A549 treated with CpdA at 1 μM for 4 hours (cell line): ENCODE results near the gene ALG10. TPM values are rescaled to one million over a fixed set of nuclear protein-coding genes. Genes with fewer than 3 reads are reported as not detected.

ENCODE experiments used
- total RNA-seq: library from RNA; stranded (reverse); fragments of 200-300 nt; extraction: Qiagen RNA extraction; gene quantifications from 5 replicates; pipeline ENCODE4 v1.2.3, GENCODE V29; 2022; ENCODE audit warnings: low read depth

Gene ALG10
- 4.4 to 6.1 TPM (median 5.1 TPM) in 5 replicates for total RNA-seq

GRCh38 chr12:34022079-34022830 is at the start of gene ALG10:
Gene ALG10, plus strand, starts transcription at chr12:34022496. Its CDS starts 104 bp downstream, at chr12:34022600.

